ENCODE results near the gene SAMD8.
A peak's percentile ranks its signal among the peaks of the same experiment; 100 is the strongest.
"Not testable (repeated sequence)": the region's sequence is repeated elsewhere in the genome, so short reads cannot be mapped to it uniquely, and the experiment has no call there.

Gene SAMD8

GRCh38 chr10:75203724-75204123, 92.3 kb downstream of the SAMD8 start:
- no peak for DNase-seq
- intact Hi-C loops (cut with DNase I), result no loop called here

DNA sequence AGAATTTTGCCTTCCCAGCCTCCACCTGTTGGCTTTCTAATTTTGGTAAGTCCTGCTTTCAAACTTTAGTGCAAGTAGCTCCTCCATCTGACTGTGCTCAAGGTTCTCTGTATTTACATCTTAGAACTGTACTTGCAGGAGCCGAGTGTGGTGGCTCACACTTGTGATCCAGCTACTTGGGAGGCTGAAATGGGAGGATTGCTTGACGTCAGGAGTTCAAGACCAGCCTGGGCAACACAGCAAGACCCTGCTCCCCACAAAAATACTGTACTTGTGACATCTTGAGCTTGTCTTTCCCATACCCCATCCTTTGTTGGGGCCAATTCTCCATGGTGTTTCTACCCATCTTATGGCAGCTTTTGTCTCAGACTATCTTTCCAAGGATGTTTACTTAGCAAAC, 94.5 kb downstream of the SAMD8 start:
- DNase-seq, result no peak
- intact Hi-C loops (cut with DNase I), result no loop called here

DNA sequence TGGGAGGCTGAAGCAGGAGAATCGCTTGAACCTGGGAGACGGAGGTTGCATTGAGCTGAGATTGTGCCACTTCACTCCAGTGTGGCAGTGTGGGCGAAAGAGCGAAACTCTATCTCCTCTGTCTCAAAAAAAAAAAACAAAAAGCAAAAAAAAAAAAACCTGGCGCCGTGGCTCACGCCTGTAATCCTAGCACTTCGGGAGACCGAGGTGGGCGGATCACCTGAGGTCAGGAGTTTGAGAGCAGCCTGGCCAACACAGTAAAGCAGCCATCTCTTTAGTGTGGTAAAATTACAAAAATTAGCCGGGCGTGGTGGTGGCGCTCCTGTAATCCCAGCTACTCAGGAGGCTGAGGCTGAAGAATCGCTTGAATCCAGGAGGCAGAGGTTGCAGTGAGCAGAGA, 95.2 kb downstream of the SAMD8 start:
- intact Hi-C loops (cut with DNase I), result not testable (repeated sequence)

GRCh38 chr10:75207079-75207856, 95.8 kb downstream of the SAMD8 start:
- DNase-seq, result no peak

More for the DNA sequence above, 95.2 kb downstream of the SAMD8 start:
- not testable (repeated sequence) for DNase-seq

GRCh38 chr10:75207857-75208144, 96.3 kb downstream of the SAMD8 start:
- no peak for DNase-seq
- intact Hi-C loops (cut with DNase I), result no loop called here

More at GRCh38 chr10:75207079-75207856, 95.8 kb downstream of the SAMD8 start:
- intact Hi-C loops (cut with DNase I), result no loop called here

- peak in 1 of 42 donors; percentile 4 for DNase-seq
- intact Hi-C loops (cut with DNase I), result no loop called here
Observed at GRCh38 chr10:75208181-75208580, 96.7 kb downstream of the SAMD8 start.

DNA sequence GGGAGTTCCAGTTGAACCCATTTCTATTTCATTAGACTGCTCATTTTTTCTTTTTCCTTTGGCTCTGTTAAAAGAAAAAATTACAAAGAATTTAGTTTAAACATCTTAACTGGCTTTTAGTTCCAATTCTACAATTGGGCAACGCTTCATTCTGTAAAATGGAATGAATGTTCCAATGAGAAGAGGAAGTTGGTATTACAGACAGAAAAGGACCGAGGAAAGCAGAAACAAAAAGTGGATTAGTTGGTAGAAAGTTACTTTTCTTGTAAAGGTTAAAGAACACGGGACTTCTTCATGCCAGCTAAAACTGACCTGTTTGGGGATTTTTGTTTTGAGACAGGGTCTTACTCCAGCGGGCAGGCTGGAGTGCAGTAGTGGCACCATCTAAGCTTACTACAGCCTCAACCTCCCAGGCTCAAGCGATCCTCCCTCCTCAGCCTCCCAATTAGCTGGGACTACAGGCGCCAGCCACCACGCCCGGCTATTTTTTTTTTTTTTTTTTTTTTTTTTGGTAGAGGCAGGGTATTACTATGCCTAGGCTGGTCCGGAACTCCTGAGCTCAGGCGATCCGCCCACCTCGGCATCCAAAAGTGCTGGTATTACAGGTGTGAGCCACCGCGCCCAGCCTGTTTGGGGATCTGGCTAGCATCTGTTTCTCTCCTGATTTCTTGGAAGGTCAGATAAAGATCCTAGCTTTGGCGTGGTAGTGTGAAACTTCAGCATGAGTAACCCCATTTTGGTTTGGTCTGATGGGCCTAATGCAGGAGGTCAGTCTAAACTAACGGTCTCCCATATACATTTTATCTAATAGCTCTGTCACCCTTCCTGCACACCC, 97.8 kb downstream of the SAMD8 start:
- intact Hi-C loops (cut with DNase I), result no loop called here
- peak in 9 of 42 donors; percentile 6 to 51 (median 34) for DNase-seq

- intact Hi-C loops (cut with DNase I), result loop anchor here (2.0 to 10.0 kb wide), 3 partner anchors 23 to 385 kb away; partner anchors contain the start of genes KAT6B and SAMD8
- peak; percentile 51 to 90 (median 78) for DNase-seq
Observed at GRCh38 chr10:75209921-75210281, 98.4 kb downstream of the SAMD8 start.

DNA sequence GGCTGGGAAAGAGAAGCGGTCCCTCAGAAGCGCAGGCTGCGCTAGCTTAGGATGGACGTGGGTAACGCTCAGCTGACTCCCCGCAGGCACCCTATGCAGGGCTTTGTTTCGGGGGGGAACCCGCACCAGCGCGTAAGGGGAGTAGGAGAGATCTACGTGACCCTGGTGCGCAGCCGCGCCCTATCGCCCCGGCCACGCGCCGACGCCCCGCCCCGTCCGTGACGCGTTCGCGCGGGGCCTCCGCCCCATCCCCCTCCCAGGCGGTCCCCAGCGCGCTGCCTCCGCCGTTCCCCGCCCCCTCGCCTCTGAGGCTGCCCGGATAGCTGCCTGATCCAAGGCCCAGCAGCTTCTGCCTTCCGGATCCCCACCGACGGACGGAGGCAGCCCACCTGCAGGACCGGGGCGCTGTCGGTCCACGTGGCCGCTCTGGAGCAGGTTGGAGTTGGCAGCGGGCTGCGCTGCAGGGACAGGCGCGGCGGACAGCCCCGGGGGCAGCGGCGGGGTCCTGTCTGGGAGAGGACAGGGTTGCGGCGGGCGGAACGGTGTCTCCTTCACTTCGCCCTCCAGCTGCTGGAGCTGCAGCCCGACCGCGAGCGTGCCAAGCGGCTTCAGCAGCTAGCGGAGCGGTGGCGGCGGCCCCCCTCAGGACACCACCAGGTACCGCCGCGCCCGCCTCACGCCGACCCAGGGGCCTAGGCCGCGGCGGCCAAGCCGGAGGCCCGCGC, 99.0 kb downstream of the SAMD8 start, which contains the start of gene VDAC2:
Gene VDAC2, plus strand, starts transcription at position 515 of the 725 bp plus-strand sequence. CDS start 363 bp downstream, outside the sequence.
- intact Hi-C loops (cut with DNase I), result loop anchor here (2.0 to 10.0 kb wide), 3 partner anchors 22 to 386 kb away; partner anchors contain the start of genes KAT6B and SAMD8

DNA sequence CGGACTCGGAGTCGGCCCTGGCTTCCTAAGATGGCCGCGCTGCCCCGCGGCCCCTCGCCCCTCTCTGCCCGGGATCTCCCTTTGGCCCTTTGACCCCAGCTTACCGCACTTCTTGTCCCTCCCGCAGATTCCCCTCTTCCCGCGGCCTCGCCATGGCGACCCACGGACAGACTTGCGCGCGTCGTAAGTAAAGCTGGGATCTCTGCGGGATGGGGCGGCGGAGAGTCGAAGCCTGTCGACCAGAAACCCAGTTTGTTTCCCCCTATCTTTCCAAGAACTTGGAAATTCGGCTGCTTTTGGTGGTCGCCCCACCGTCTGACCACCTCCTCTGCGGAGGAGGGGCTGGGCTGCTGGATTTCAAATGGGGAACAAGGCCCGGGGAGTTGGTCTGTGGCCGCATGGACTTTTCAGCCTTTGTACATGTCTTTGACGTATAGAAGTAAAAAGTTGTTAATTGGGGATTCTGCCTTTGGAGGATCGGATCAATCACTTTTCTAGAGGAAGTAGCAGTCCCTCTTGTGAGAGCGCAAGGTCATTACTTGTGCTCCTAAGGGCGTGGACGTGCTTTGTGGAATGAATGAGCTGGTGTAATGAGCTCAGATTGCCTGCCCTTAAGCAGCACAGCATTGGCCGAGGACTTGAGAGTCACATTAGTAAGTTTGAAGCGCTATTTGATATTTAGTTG, 99.7 kb downstream of the SAMD8 start:
- DNase-seq, result peak in 1 of 42 donors; percentile 13
- intact Hi-C loops (cut with DNase I), result loop anchor here (2.0 to 10.0 kb wide), 3 partner anchors 22 to 386 kb away; partner anchors contain the start of genes KAT6B and SAMD8

More for the DNA sequence above, 99.0 kb downstream of the SAMD8 start, which contains the start of gene VDAC2:
- peak; percentile 73 to 97 (median 93) for DNase-seq

GRCh38 chr10:75212343-75212742, 100.9 kb downstream of the SAMD8 start:
- peak in 1 of 42 donors; percentile 9 for DNase-seq
- intact Hi-C loops (cut with DNase I), result loop anchor here (10.0 kb wide), 1 partner anchor 388 kb away; the partner anchor contains the start of gene KAT6B

DNA sequence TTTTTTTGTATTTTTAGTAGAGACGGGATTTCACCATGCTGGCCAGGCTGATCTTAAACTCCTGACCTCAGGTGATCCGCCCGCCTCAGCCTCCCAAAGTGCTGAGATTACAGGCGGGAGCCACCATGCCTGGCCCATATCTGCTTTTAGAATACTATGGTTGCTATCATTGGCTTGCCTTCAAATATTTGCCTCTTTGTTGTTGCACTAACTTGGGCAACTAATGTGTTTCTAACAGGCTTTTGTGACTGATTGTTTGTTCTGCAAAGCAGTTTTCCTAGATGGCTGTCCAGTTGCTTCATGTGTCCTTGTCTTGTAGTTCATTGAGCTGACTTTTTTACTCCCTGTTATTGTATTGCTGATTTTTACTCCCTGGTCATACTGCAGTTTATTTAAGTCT, 108.8 kb downstream of the SAMD8 start:
- intact Hi-C loops (cut with DNase I), result no loop called here
- DNase-seq, result no peak

DNA sequence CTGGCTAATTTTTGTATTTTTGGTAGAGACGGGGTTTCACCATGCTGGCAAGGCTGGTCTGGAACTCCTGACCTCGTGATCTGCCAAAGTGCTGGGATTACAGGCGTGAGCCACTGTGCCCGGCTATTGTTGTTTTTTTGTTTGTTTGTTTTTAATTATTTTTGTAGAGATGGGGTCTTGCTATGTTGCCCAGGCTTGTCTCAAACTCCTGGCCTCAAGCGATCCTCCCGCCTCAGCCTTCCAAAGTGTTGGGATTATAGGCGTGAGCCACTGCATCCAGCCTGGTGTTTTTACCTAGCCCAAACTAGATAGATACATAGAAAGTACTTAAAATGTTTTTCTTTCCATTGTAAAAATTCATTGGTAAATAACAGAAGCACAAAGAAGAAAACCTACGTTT, 110.0 kb downstream of the SAMD8 start:
- intact Hi-C loops (cut with DNase I); DNase-seq: not testable (repeated sequence)

GRCh38 chr10:75223507-75223906, 112.1 kb downstream of the SAMD8 start:
- intact Hi-C loops (cut with DNase I), result no loop called here
- DNase-seq, result no peak

GRCh38 chr10:75226095-75226494, 114.6 kb downstream of the SAMD8 start:
- no peak for DNase-seq
- intact Hi-C loops (cut with DNase I), result no loop called here

GRCh38 chr10:75226656-75227055, 115.2 kb downstream of the SAMD8 start:
- intact Hi-C loops (cut with DNase I), result no loop called here
- peak in 2 of 42 donors; percentile 6 to 19 for DNase-seq

DNA sequence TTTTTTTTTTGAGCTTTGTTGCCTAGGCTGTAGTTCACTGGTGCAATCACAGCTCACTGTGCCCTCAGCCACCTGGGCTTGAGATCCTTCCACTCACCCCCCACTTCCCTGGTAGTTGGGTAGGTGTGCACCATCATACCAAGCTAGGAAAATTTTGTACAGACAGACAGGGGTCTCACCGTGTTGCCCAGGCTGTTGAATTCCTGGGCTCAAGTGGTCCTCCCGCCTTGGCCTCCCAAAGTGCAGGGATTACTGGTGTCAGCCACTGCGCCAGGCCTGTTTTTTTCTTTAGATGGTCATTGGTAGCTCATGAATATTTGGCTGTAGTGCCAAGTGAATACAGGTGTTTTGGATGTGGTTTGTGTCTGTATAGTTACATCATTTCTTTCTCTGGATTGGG, 116.8 kb downstream of the SAMD8 start:
- intact Hi-C loops (cut with DNase I), result no loop called here
- peak in 1 of 42 donors; percentile 8 for DNase-seq

GRCh38 chr10:75228834-75229233, 117.4 kb downstream of the SAMD8 start:
- intact Hi-C loops (cut with DNase I), result no loop called here
- no peak for DNase-seq
